Hepatocyte (in vitro differentiated cells): Measurements from ENCODE around the gene EDA.

ENCODE experiments used
- EZH2 ChIP-seq: fragments of 200-600 bp; sonication (generic); IDR thresholded peaks from 2 replicates; pipeline ENCODE4 v1.6.1; 2016; ENCODE audit warnings: antibody characterized with exemption, mild to moderate bottlenecking, borderline replicate concordance
- TF ChIP-seq, protein P1 (sequence below): fragments of 200-600 bp; sonication (generic); IDR thresholded peaks from 2 replicates; pipeline ENCODE4 v1.5.1; 2016; ENCODE audit warnings: antibody characterized with exemption, mild to moderate bottlenecking; ENCODE audit not compliant: poor library complexity

DNA sequence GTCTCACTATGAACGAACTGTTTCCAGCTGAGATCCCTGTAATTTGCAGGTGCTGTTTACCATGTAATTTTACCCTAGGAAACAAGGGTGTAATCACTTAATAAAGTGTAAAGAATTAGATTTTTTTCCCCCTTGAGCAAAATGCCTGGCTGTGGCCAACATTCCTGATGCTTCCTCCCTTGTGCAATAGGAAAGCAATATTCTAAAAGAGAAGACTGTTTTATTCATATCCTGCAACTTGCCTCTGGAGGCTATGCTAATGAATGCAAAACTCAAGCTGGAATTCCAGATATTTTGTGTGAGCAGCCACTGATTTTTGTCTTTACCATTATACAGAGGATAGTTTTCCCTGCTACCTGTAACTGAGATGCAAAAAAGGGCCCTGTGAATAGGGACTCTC lies 335.8 kb downstream of the EDA start:
- no peak for TF ChIP-seq EZH2
- TF ChIP-seq, protein P1, sequence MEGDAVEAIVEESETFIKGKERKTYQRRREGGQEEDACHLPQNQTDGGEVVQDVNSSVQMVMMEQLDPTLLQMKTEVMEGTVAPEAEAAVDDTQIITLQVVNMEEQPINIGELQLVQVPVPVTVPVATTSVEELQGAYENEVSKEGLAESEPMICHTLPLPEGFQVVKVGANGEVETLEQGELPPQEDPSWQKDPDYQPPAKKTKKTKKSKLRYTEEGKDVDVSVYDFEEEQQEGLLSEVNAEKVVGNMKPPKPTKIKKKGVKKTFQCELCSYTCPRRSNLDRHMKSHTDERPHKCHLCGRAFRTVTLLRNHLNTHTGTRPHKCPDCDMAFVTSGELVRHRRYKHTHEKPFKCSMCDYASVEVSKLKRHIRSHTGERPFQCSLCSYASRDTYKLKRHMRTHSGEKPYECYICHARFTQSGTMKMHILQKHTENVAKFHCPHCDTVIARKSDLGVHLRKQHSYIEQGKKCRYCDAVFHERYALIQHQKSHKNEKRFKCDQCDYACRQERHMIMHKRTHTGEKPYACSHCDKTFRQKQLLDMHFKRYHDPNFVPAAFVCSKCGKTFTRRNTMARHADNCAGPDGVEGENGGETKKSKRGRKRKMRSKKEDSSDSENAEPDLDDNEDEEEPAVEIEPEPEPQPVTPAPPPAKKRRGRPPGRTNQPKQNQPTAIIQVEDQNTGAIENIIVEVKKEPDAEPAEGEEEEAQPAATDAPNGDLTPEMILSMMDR: no peak
